ENCODE measurements around the gene MAP2K6.

The MAP2K6 gene

DNA sequence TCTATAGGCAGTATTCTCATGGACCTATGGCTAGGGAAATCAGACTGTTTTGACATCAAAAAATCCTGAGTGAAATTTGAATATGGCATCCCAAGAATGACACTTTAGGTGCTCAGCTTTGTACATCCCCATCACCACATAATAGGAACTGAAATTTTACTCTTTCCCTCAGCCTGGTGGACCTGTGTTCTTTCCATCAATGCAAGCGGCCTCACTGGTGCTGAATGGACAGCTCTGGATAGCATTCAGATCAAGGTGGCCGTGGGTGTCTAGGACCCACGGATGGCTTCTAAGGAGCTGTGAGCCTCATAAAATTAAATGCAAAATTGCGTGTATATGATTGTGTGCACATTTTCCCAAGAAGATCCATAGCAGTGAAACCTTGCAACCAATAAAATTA lies 152.6 kb downstream of the MAP2K6 start:
- Histone ChIP-seq H3K36me3 (ENCODE audit: control insufficient read depth in 1 of 2, insufficient read depth in 2 of 2, low read length in 2 of 2) (no peaks in the 10 kb centered on the region), H3K27ac (ENCODE audit: low read length) (no peak overlapping the region), H3K4me1 (ENCODE audit: control insufficient read depth in 1 of 2, insufficient read depth in 2 of 2, low read length in 2 of 2) (no peaks in the 10 kb centered on the region), H3K4me3 (ENCODE audit: low read depth in 1 of 2, low read length in 2 of 2) (no peak overlapping the region), H3K9me3 (ENCODE audit: control insufficient read depth in 1 of 2, low read length in 2 of 2) (no peaks in the 10 kb centered on the region), H3K27me3 (ENCODE audit: low read depth, low read length) (no peaks in the 10 kb centered on the region)

DNA sequence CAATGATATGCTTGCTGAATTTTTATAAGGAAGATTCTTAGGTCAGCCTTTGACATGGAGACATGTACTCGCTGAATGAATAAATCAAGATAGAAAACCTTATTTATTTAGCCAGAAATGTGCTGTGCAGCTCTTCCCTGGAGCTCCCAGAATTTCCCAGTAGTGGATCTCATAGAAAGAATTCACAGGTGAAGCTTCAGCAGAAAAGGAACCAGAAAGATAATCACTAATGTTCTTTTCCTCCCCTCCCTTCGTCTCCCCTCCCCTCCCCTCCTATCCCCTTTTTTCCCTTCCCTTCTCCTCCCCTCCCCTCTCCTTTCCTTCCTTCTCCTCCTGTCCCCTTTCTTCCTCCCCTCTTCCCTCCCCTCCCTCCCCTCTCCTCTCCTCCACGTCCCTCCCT lies 158.2 kb downstream of the MAP2K6 start:
- Histone ChIP-seq H3K36me3 (ENCODE audit: control insufficient read depth in 1 of 2, insufficient read depth in 2 of 2, low read length in 2 of 2) (no peaks in the 10 kb centered on the region), H3K27me3 (ENCODE audit: low read depth, low read length) (no peaks in the 10 kb centered on the region), H3K27ac (ENCODE audit: low read length) (no peak overlapping the region), H3K4me3 (ENCODE audit: low read depth in 1 of 2, low read length in 2 of 2) (no peak overlapping the region), H3K9me3 (ENCODE audit: control insufficient read depth in 1 of 2, low read length in 2 of 2) (no peaks in the 10 kb centered on the region), H3K4me1 (ENCODE audit: control insufficient read depth in 1 of 2, insufficient read depth in 2 of 2, low read length in 2 of 2) (peaks cover 0 to 13% of the 10 kb centered on the region in 2 donors)

DNA sequence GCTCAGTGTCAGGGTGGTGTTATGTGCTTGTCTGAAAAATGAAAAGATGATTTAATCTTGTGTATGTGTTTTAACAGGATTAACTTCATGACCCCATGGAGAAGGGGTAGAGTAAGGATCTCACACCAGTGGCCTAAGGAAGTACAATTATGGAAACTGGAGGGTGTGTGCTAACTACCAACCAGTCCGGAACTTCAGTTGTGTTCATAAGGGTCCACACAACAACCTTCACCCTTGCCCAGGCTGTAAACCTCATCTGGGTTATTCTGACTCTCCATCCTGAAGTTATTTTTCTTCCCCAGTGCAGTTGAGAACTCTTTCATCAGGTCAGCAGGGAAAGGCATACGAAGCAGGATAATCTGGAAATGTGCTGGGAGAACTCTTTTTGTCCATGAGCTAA lies 158.9 kb downstream of the MAP2K6 start:
- Histone ChIP-seq H3K27ac (ENCODE audit: low read length) (no peak overlapping the region), H3K4me1 (ENCODE audit: control insufficient read depth in 1 of 2, insufficient read depth in 2 of 2, low read length in 2 of 2) (peaks cover 0 to 13% of the 10 kb centered on the region in 2 donors), H3K36me3 (ENCODE audit: control insufficient read depth in 1 of 2, insufficient read depth in 2 of 2, low read length in 2 of 2) (no peaks in the 10 kb centered on the region), H3K4me3 (ENCODE audit: low read depth in 1 of 2, low read length in 2 of 2) (no peak overlapping the region), H3K27me3 (ENCODE audit: low read depth, low read length) (no peaks in the 10 kb centered on the region), H3K9me3 (ENCODE audit: control insufficient read depth in 1 of 2, low read length in 2 of 2) (no peaks in the 10 kb centered on the region)

- H3K36me3 ChIP-seq (ENCODE audit: control insufficient read depth in 1 of 2, insufficient read depth in 2 of 2, low read length in 2 of 2): no peaks in the 10 kb centered on the region
- no peak overlapping the region for H3K27ac ChIP-seq (ENCODE audit: low read length)
- H3K4me1 ChIP-seq (ENCODE audit: control insufficient read depth in 1 of 2, insufficient read depth in 2 of 2, low read length in 2 of 2): peaks cover 0 to 13% of the 10 kb centered on the region in 2 donors
- H3K27me3 ChIP-seq (ENCODE audit: low read depth, low read length): no peaks in the 10 kb centered on the region
- no peak overlapping the region for H3K4me3 ChIP-seq (ENCODE audit: low read depth in 1 of 2, low read length in 2 of 2)
- no peaks in the 10 kb centered on the region for H3K9me3 ChIP-seq (ENCODE audit: control insufficient read depth in 1 of 2, low read length in 2 of 2)
These were observed 160.0 kb downstream of the MAP2K6 start for GRCh38 chr17:69574257-69575197.

DNA sequence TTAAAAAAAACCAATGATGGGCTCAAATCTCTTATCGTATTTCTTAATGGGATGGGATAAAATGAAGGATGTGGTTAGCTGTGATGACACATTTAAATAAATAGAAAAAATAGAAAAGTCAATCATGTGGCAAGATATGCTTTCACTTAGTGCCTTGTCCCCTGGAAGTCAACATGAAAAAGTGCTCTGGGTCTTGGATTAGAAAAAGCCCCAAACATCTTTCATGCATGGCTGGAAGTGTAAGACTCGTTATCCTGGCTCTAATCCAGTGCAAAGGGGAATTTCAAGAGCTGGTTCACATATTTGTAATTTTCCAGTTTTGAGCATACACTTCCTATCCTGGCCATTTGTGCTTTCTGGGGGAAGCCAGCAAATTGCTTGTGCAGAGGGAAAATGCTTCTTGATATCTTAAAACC lies 160.9 kb downstream of the MAP2K6 start:
- no peaks in the 10 kb centered on the region for H3K9me3 ChIP-seq (ENCODE audit: control insufficient read depth in 1 of 2, low read length in 2 of 2)
- no peak overlapping the region for H3K27ac ChIP-seq (ENCODE audit: low read length)
- no peaks in the 10 kb centered on the region for H3K27me3 ChIP-seq (ENCODE audit: low read depth, low read length)
- H3K4me3 ChIP-seq (ENCODE audit: low read depth in 1 of 2, low read length in 2 of 2): no peak overlapping the region
- H3K4me1 ChIP-seq (ENCODE audit: control insufficient read depth in 1 of 2, insufficient read depth in 2 of 2, low read length in 2 of 2): peaks cover 0 to 13% of the 10 kb centered on the region in 2 donors
- H3K36me3 ChIP-seq (ENCODE audit: control insufficient read depth in 1 of 2, insufficient read depth in 2 of 2, low read length in 2 of 2): no peaks in the 10 kb centered on the region

DNA sequence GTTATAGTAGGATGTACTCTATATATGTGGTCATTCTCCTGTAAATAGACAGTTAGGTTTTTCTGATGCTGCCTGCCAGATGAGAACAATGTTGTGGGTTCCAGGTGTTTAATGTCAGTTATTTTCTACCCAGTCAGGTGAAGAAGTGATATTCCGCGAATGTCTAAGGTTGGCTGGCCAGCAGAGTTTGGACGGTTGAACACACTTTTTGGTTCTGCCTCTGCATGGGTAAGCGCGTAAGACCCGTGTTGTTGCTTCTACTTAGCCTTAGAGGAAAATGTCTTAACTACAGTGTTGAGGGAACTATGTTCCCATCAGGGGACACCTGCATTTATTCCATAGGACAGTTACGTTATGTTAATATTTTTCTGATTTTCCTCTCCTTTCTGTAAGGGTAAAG lies 162.6 kb downstream of the MAP2K6 start:
- Histone ChIP-seq H3K27ac (ENCODE audit: low read length) (no peak overlapping the region), H3K9me3 (ENCODE audit: control insufficient read depth in 1 of 2, low read length in 2 of 2) (no peaks in the 10 kb centered on the region), H3K4me1 (ENCODE audit: control insufficient read depth in 1 of 2, insufficient read depth in 2 of 2, low read length in 2 of 2) (peaks cover 0 to 13% of the 10 kb centered on the region in 2 donors), H3K27me3 (ENCODE audit: low read depth, low read length) (no peaks in the 10 kb centered on the region), H3K36me3 (ENCODE audit: control insufficient read depth in 1 of 2, insufficient read depth in 2 of 2, low read length in 2 of 2) (no peaks in the 10 kb centered on the region), H3K4me3 (ENCODE audit: low read depth in 1 of 2, low read length in 2 of 2) (no peak overlapping the region)

- H3K36me3 ChIP-seq (ENCODE audit: control insufficient read depth in 1 of 2, insufficient read depth in 2 of 2, low read length in 2 of 2): no peaks in the 10 kb centered on the region
These were observed 164.0 kb downstream of the MAP2K6 start for GRCh38 chr17:69578385-69578936.

GRCh38 chr17:69579961-69580677 lies 165.6 kb downstream of the MAP2K6 start:
- H3K27me3 ChIP-seq (ENCODE audit: low read depth, low read length): no peaks in the 10 kb centered on the region
- H3K36me3 ChIP-seq (ENCODE audit: control insufficient read depth in 1 of 2, insufficient read depth in 2 of 2, low read length in 2 of 2): no peaks in the 10 kb centered on the region
- H3K4me3 ChIP-seq (ENCODE audit: low read depth in 1 of 2, low read length in 2 of 2): no peak overlapping the region
- no peak overlapping the region for H3K27ac ChIP-seq (ENCODE audit: low read length)
- H3K9me3 ChIP-seq (ENCODE audit: control insufficient read depth in 1 of 2, low read length in 2 of 2): no peaks in the 10 kb centered on the region
- H3K4me1 ChIP-seq (ENCODE audit: control insufficient read depth in 1 of 2, insufficient read depth in 2 of 2, low read length in 2 of 2): peaks cover 0 to 7% of the 10 kb centered on the region in 2 donors

More at GRCh38 chr17:69578385-69578936, 164.0 kb downstream of the MAP2K6 start:
- H3K27ac ChIP-seq (ENCODE audit: low read length): no peak overlapping the region
- no peaks in the 10 kb centered on the region for H3K27me3 ChIP-seq (ENCODE audit: low read depth, low read length)
- H3K4me1 ChIP-seq (ENCODE audit: control insufficient read depth in 1 of 2, insufficient read depth in 2 of 2, low read length in 2 of 2): peaks cover 0 to 9% of the 10 kb centered on the region in 2 donors
- H3K9me3 ChIP-seq (ENCODE audit: control insufficient read depth in 1 of 2, low read length in 2 of 2): no peaks in the 10 kb centered on the region
- H3K4me3 ChIP-seq (ENCODE audit: low read depth in 1 of 2, low read length in 2 of 2): no peak overlapping the region

DNA sequence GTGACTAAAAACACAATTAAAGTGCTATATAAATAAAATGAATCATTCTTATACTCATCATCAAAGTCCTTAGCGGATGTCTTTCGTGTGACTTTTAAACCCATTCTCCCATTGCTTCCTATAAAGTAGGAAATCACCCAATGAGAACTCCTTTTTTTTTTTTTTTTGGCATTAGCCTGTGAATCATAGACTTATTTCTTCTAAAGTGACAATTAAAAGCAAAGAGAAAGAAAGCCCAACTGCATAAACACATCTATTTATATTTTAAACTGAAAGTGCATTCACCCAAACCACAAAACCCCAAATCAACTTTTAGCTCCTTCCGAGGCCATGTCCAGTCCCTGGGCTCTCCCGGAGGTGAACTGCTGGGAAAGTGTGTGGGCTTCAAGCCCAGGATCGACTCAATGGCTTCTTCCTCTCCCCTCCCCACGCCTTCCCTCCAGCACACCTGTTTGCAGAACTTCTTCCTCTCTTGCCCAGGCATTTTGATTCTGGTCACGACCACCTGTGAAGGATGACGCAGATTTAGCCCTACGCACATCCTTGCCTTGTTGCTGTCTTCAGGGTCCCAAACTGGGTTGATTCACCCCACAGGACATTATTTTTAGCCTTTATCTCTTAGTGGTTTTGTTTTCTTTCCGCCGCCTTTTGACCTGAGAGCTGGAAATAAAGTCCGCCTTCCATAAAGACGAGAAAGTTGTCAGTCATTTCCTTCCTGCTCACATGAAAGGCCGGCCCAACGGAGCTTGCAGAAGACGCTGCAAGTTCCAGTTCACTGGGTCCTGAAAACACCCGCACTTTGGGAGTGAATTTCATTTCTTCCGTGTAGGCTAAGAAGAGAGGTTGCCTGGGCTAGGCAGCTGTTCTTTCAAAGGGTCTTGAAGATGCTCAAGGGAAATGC lies 166.8 kb downstream of the MAP2K6 start:
- no peaks in the 10 kb centered on the region for H3K36me3 ChIP-seq (ENCODE audit: control insufficient read depth in 1 of 2, insufficient read depth in 2 of 2, low read length in 2 of 2)
- H3K4me3 ChIP-seq (ENCODE audit: low read depth in 1 of 2, low read length in 2 of 2): peak overlapping the region in 1 of 2 donors; percentile 43
- H3K27ac ChIP-seq (ENCODE audit: low read length): no peak overlapping the region
- H3K4me1 ChIP-seq (ENCODE audit: control insufficient read depth in 1 of 2, insufficient read depth in 2 of 2, low read length in 2 of 2): no peaks in the 10 kb centered on the region
- H3K27me3 ChIP-seq (ENCODE audit: low read depth, low read length): no peaks in the 10 kb centered on the region
- H3K9me3 ChIP-seq (ENCODE audit: control insufficient read depth in 1 of 2, low read length in 2 of 2): no peaks in the 10 kb centered on the region

- H3K27me3 ChIP-seq (ENCODE audit: low read depth, low read length): no peaks in the 10 kb centered on the region
- H3K9me3 ChIP-seq (ENCODE audit: control insufficient read depth in 1 of 2, low read length in 2 of 2): no peaks in the 10 kb centered on the region
- H3K36me3 ChIP-seq (ENCODE audit: control insufficient read depth in 1 of 2, insufficient read depth in 2 of 2, low read length in 2 of 2): no peaks in the 10 kb centered on the region
- no peak overlapping the region for H3K27ac ChIP-seq (ENCODE audit: low read length)
- H3K4me1 ChIP-seq (ENCODE audit: control insufficient read depth in 1 of 2, insufficient read depth in 2 of 2, low read length in 2 of 2): no peaks in the 10 kb centered on the region
- H3K4me3 ChIP-seq (ENCODE audit: low read depth in 1 of 2, low read length in 2 of 2): no peak overlapping the region
These were observed 173.8 kb downstream of the MAP2K6 start for GRCh38 chr17:69588316-69588715.
